Testis (tissue), 2 donors: ENCODE measurements around the gene CEMIP.

Experiments used
- POLR2A ChIP-seq: fragments of 450-650 bp; IDR thresholded peaks from one replicate; pipeline ENCODE4 v1.6.1; 2017; ENCODE audit warnings: antibody characterized with exemption, mild to moderate bottlenecking, moderate library complexity
- TF ChIP-seq, protein P1 (sequence below), 3 experiments: fragments of 450-650 bp in 2 of 3; fragments of 200-600 bp in 1 of 3; sonication (generic) in 1 of 3; IDR thresholded peaks; one replicate each; pipeline ENCODE4 v1.5.1; 2016 to 2019; ENCODE audit warnings: antibody characterized with exemption in 3 of 3, mild to moderate bottlenecking in 2 of 3, moderate library complexity in 1 of 3

- TF ChIP-seq POLR2A = no peak
- TF ChIP-seq, protein P1, sequence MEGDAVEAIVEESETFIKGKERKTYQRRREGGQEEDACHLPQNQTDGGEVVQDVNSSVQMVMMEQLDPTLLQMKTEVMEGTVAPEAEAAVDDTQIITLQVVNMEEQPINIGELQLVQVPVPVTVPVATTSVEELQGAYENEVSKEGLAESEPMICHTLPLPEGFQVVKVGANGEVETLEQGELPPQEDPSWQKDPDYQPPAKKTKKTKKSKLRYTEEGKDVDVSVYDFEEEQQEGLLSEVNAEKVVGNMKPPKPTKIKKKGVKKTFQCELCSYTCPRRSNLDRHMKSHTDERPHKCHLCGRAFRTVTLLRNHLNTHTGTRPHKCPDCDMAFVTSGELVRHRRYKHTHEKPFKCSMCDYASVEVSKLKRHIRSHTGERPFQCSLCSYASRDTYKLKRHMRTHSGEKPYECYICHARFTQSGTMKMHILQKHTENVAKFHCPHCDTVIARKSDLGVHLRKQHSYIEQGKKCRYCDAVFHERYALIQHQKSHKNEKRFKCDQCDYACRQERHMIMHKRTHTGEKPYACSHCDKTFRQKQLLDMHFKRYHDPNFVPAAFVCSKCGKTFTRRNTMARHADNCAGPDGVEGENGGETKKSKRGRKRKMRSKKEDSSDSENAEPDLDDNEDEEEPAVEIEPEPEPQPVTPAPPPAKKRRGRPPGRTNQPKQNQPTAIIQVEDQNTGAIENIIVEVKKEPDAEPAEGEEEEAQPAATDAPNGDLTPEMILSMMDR (IDR thresholded peaks at IDR 0.05) = no peak
Observed at GRCh38 chr15:80816936-80817335, 37.8 kb downstream of the CEMIP start.
